DOHH2 (cell line): ENCODE data around the gene CCL13.
A peak's percentile ranks its signal among the peaks of the same experiment; 100 is the strongest.

Experiments used
- H3F3A ChIP-seq: fragments of 200-600 bp; sonication (generic), shearing (Covaris generic); 2 replicates; pipeline ENCODE4 v1.6.0; 2016; ENCODE audit warnings: antibody characterized with exemption, mild to moderate bottlenecking; ENCODE audit not compliant: control insufficient read depth, insufficient read depth
- H3K27ac ChIP-seq: fragments of 200-600 bp; sonication (generic); 2 replicates; pipeline ENCODE4 v1.5.1; 2014; ENCODE audit warnings: low read depth, mild to moderate bottlenecking, low read length, moderate library complexity
- H3K27me3 ChIP-seq: fragments of 200-600 bp; sonication (generic); 2 replicates; pipeline ENCODE4 v1.6.1; 2014; ENCODE audit warnings: mild to moderate bottlenecking, low read length, mixed read lengths; ENCODE audit not compliant: control insufficient read depth
- H3K36me3 ChIP-seq: fragments of 200-600 bp; sonication (generic); 2 replicates; pipeline ENCODE4 v1.6.1; 2014; ENCODE audit warnings: mild to moderate bottlenecking, low read length, moderate library complexity, mixed read lengths; ENCODE audit not compliant: control insufficient read depth
- H3K4me1 ChIP-seq: fragments of 200-600 bp; sonication (generic); 2 replicates; pipeline ENCODE4 v1.6.1; 2014; ENCODE audit warnings: mild to moderate bottlenecking, low read length, mixed read lengths; ENCODE audit not compliant: control insufficient read depth
- H3K4me2 ChIP-seq: fragments of 200-600 bp; sonication (generic); 2 replicates; pipeline ENCODE4 v1.6.0; 2014; ENCODE audit warnings: mild to moderate bottlenecking, low read length, moderate library complexity
- H3K4me3 ChIP-seq: fragments of 200-600 bp; sonication (generic); 2 replicates; pipeline ENCODE4 v1.5.1; 2014; ENCODE audit warnings: mild to moderate bottlenecking, low read length, mixed read lengths
- H3K79me2 ChIP-seq: fragments of 200-600 bp; sonication (generic); 2 replicates; pipeline ENCODE4 v1.6.1; 2014; ENCODE audit warnings: mild to moderate bottlenecking, low read length, mixed read lengths; ENCODE audit not compliant: control insufficient read depth
- H3K9me2 ChIP-seq: fragments of 200-600 bp; sonication (generic); replicated peaks from 2 replicates; pipeline ENCODE4 v1.6.1; 2014; ENCODE audit warnings: mild to moderate bottlenecking, low read length, mixed read lengths; ENCODE audit not compliant: control insufficient read depth
- H3K9me3 ChIP-seq: fragments of 200-600 bp; sonication (generic); 2 replicates; pipeline ENCODE4 v1.6.1; 2014; ENCODE audit warnings: antibody characterized with exemption, low read length, mixed read lengths; ENCODE audit not compliant: control insufficient read depth, insufficient read depth
- H4K20me1 ChIP-seq: fragments of 200-600 bp; sonication (generic); 2 replicates; pipeline ENCODE4 v1.6.0; 2014; ENCODE audit warnings: low read depth, mild to moderate bottlenecking, antibody characterized with exemption, low read length, moderate library complexity; ENCODE audit not compliant: control insufficient read depth, insufficient read depth
- CTCF ChIP-seq: fragments of 200-600 bp; sonication (generic); IDR thresholded peaks from one replicate; pipeline ENCODE4 v1.5.1; 2014; ENCODE audit warnings: antibody characterized with exemption, mild to moderate bottlenecking, low read depth, low read length; ENCODE audit not compliant: poor library complexity, severe bottlenecking
- EZH2phosphoT487 ChIP-seq: fragments of 200-600 bp; sonication (generic); IDR thresholded peaks from 2 replicates; pipeline ENCODE4 v1.6.1; 2017; ENCODE audit warnings: borderline replicate concordance, mild to moderate bottlenecking, antibody characterized with exemption, low read length, moderate library complexity, mixed read lengths

The CCL13 gene

GRCh38 chr17:34375426-34375997 lies 19.2 kb downstream of the CCL13 start:
- H3K9me2 ChIP-seq, result no peaks in the 10 kb centered on the region

GRCh38 chr17:34377078-34377823 lies 21.0 kb downstream of the CCL13 start:
- Histone ChIP-seq H3K4me1 (peaks cover 13% of the 10 kb centered on the region), H3K27me3 (peaks cover 28% of the 10 kb centered on the region), H3K9me2 (no peaks in the 10 kb centered on the region), H3K4me2 (no peak overlapping the region), H3K36me3 (no peaks in the 10 kb centered on the region), H3K79me2 (no peaks in the 10 kb centered on the region), H4K20me1 (no peaks in the 10 kb centered on the region), H3F3A (peaks cover 3% of the 10 kb centered on the region; the same call in 1 of the 2 replicates), H3K4me3 (no peak overlapping the region), H3K27ac (no peak overlapping the region), H3K9me3 (no peaks in the 10 kb centered on the region)
- no peak for TF ChIP-seq EZH2phosphoT487
- no peak for TF ChIP-seq CTCF

More at GRCh38 chr17:34375426-34375997, 19.2 kb downstream of the CCL13 start:
- TF ChIP-seq EZH2phosphoT487 (no peak), CTCF (no peak)
- Histone ChIP-seq H3K9me3 (no peaks in the 10 kb centered on the region), H3K4me1 (peaks cover 13% of the 10 kb centered on the region), H3K4me2 (no peak overlapping the region), H3F3A (peaks cover 3% of the 10 kb centered on the region; the same call in 1 of the 2 replicates), H3K79me2 (no peaks in the 10 kb centered on the region), H3K36me3 (no peaks in the 10 kb centered on the region), H3K27ac (no peak overlapping the region), H4K20me1 (no peaks in the 10 kb centered on the region), H3K27me3 (peaks cover 25% of the 10 kb centered on the region), H3K4me3 (no peak overlapping the region)

DNA sequence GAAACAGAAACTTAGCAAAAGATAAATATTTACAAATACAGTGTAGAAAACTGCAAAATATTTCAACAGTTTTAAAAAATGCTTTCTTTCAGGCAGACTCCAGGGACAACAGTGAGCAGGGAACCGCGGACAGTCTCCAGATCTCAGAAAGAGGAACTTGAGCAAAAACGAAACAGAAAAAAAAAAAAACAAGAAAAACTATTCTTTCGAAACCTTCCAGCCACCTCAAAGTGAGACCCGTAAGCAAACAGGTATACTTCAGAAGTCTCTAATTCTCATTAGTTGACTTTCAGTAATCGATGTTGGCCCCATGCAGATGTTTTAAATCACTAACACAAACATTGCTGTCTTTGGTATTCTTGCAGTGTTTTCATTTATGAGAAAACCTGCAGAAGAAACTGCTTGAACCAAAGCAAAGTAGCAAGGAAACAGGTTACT lies 22.4 kb downstream of the CCL13 start:
- Histone ChIP-seq H4K20me1 (no peaks in the 10 kb centered on the region), H3K36me3 (no peaks in the 10 kb centered on the region), H3K4me3 (no peak overlapping the region)

More for the DNA sequence above, 22.4 kb downstream of the CCL13 start:
- peaks cover 3% of the 10 kb centered on the region; the same call in 1 of the 2 replicates for H3F3A ChIP-seq
- H3K9me2 ChIP-seq, result no peaks in the 10 kb centered on the region
- H3K9me3 ChIP-seq, result no peaks in the 10 kb centered on the region
- no peaks in the 10 kb centered on the region for H3K79me2 ChIP-seq
- H3K27ac ChIP-seq, result no peak overlapping the region
- peaks cover 13% of the 10 kb centered on the region for H3K4me1 ChIP-seq
- H3K27me3 ChIP-seq, result peaks cover 42% of the 10 kb centered on the region
- H3K4me2 ChIP-seq, result peak overlapping the region; percentile 48
- TF ChIP-seq CTCF, result peak; percentile 28
- no peak for TF ChIP-seq EZH2phosphoT487
